ENCODE measurements around the gene TMEM121. TPM values are rescaled to one million over a fixed set of nuclear protein-coding genes. Genes with fewer than 3 reads are reported as not detected.

Gene TMEM121
- total RNA-seq, 2 donors from 2014 or later: 11.1 to 15.7 TPM

GRCh38 chr14:105517096-105517495 lies 9.3 kb upstream of the TMEM121 start:
- Histone ChIP-seq H3K4me3 (no peak overlapping the region), H3K27ac (no peak overlapping the region), H3K36me3 (no peaks in the 10 kb centered on the region), H3K9me3 (no peaks in the 10 kb centered on the region), H3K4me1 (replicated peaks) (no peaks in the 10 kb centered on the region), H3K27me3 (replicated peaks; ENCODE audit: insufficient read depth) (peaks cover 3% of the 10 kb centered on the region)
- 35% methylated on average over 5 of the region's 5 CpGs for WGBS
- DNase-seq (ENCODE audit: low spot score): no peak
- no peak for TF ChIP-seq CTCF (IDR thresholded peaks at IDR 0.05)
- intact Hi-C loops (cut with DNase I): no loop called here

GRCh38 chr14:105519946-105520698 lies 6.3 kb upstream of the TMEM121 start:
- WGBS: 62% methylated on average over 14 of the region's 14 CpGs
- no peak overlapping the region for H3K27ac ChIP-seq
- no peaks in the 10 kb centered on the region for H3K9me3 ChIP-seq
- TF ChIP-seq CTCF (IDR thresholded peaks at IDR 0.05): no peak
- TF ChIP-seq POLR2A (IDR thresholded peaks at IDR 0.05): no peak
- TF ChIP-seq POLR2AphosphoS5 (IDR thresholded peaks at IDR 0.05): no peak
- H3K36me3 ChIP-seq: no peaks in the 10 kb centered on the region
- H3K4me3 ChIP-seq: no peak overlapping the region
- no peaks in the 10 kb centered on the region for H3K4me1 ChIP-seq (replicated peaks)
- intact Hi-C loops (cut with DNase I): no loop called here
- H3K27me3 ChIP-seq (replicated peaks; ENCODE audit: insufficient read depth): no peaks in the 10 kb centered on the region
- no peak for DNase-seq (ENCODE audit: low spot score)

GRCh38 chr14:105525326-105525725 lies 1.1 kb upstream of the TMEM121 start:
- TF ChIP-seq POLR2A (IDR thresholded peaks at IDR 0.05) (no peak), CTCF (IDR thresholded peaks at IDR 0.05) (no peak), POLR2AphosphoS5 (IDR thresholded peaks at IDR 0.05) (no peak)
- intact Hi-C loops (cut with DNase I): no loop called here
- Histone ChIP-seq H3K27ac (no peak overlapping the region), H3K36me3 (no peaks in the 10 kb centered on the region), H3K4me3 (no peak overlapping the region), H3K9me3 (no peaks in the 10 kb centered on the region), H3K27me3 (replicated peaks; ENCODE audit: insufficient read depth) (no peaks in the 10 kb centered on the region), H3K4me1 (replicated peaks) (peaks cover 22% of the 10 kb centered on the region)
- WGBS: 92% methylated on average over 9 of the region's 9 CpGs
- DNase-seq (ENCODE audit: low spot score): no peak

GRCh38 chr14:105526776-105527380 lies 495 bp downstream of the TMEM121 start:
- Histone ChIP-seq H3K4me1 (replicated peaks) (peaks cover 22% of the 10 kb centered on the region), H3K4me3 (peak overlapping the region; percentile 46 to 57), H3K27me3 (replicated peaks; ENCODE audit: insufficient read depth) (no peaks in the 10 kb centered on the region), H3K36me3 (no peaks in the 10 kb centered on the region), H3K27ac (peak overlapping the region; percentile 1 to 23), H3K9me3 (no peaks in the 10 kb centered on the region)
- DNase-seq (ENCODE audit: low spot score): no peak
- 1% methylated on average over 34 of the region's 48 CpGs for WGBS
- TF ChIP-seq POLR2AphosphoS5 (IDR thresholded peaks at IDR 0.05) (no peak), CTCF (IDR thresholded peaks at IDR 0.05) (no peak), POLR2A (IDR thresholded peaks at IDR 0.05) (no peak)
- intact Hi-C loops (cut with DNase I): no loop called here

- peak overlapping the region; percentile 46 to 57 for H3K4me3 ChIP-seq
- no peak for DNase-seq (ENCODE audit: low spot score)
- no peaks in the 10 kb centered on the region for H3K9me3 ChIP-seq
- no peaks in the 10 kb centered on the region for H3K36me3 ChIP-seq
- peak overlapping the region in 1 of 2 donors; percentile 1 for H3K27ac ChIP-seq
- no peaks in the 10 kb centered on the region for H3K27me3 ChIP-seq (replicated peaks; ENCODE audit: insufficient read depth)
- WGBS: 13% methylated on average over 23 of the region's 23 CpGs
- TF ChIP-seq CTCF (IDR thresholded peaks at IDR 0.05) (no peak), POLR2AphosphoS5 (IDR thresholded peaks at IDR 0.05) (no peak)
- intact Hi-C loops (cut with DNase I): no loop called here
- H3K4me1 ChIP-seq (replicated peaks): peaks cover 22% of the 10 kb centered on the region
These were observed 1.0 kb downstream of the TMEM121 start for GRCh38 chr14:105527381-105527825.

Measured in prostate gland (tissue), 2 donors.